Daoy (cell line): Measurements from ENCODE around the gene DVL3. TPM values are rescaled to one million over a fixed set of nuclear protein-coding genes. Genes with fewer than 3 reads are reported as not detected.

Experiments used
- DNase-seq: peaks from one replicate; pipeline ENCODE4 v3.0.0-alpha.2; 2015; ENCODE audit warnings: low read depth
- total RNA-seq: library from RNA; depleted of rRNA; stranded (reverse); fragments of >200 nt; shearing (Covaris generic); gene quantifications from 2 replicates; pipeline ENCODE4 v1.2.3, GENCODE V29; 2014

DVL3 gene
- total RNA-seq, 1 experiment from 2014 or later = 28.1 TPM

- peak; percentile 97 for DNase-seq
Observed at GRCh38 chr3:184176377-184177330, 21.5 kb downstream of the DVL3 start.

GRCh38 chr3:184177331-184177731, 22.2 kb downstream of the DVL3 start:
- no peak for DNase-seq

- no peak for DNase-seq
Observed at GRCh38 chr3:184177767-184178306, 22.7 kb downstream of the DVL3 start.

GRCh38 chr3:184178521-184179138, 23.5 kb downstream of the DVL3 start:
- no peak for DNase-seq

GRCh38 chr3:184180165-184180564, 25.0 kb downstream of the DVL3 start:
- peak; percentile 75 for DNase-seq

GRCh38 chr3:184181596-184181995, 26.4 kb downstream of the DVL3 start:
- DNase-seq = no peak

GRCh38 chr3:184183679-184184078, 28.5 kb downstream of the DVL3 start:
- no peak for DNase-seq

GRCh38 chr3:184184546-184185230, 29.5 kb downstream of the DVL3 start:
- DNase-seq = no peak

GRCh38 chr3:184185461-184186183, 30.4 kb downstream of the DVL3 start:
- DNase-seq = peak; percentile 100

GRCh38 chr3:184186184-184186901, 31.2 kb downstream of the DVL3 start, which contains the start of gene ABCF3:
Gene ABCF3, plus strand, starts transcription at chr3:184186199. Its CDS starts 9 bp downstream, at chr3:184186208.
- DNase-seq = peak; percentile 54

GRCh38 chr3:184186902-184187207, 31.7 kb downstream of the DVL3 start:
- no peak for DNase-seq

- no peak for DNase-seq
Observed at GRCh38 chr3:184188080-184188479, 32.9 kb downstream of the DVL3 start.

GRCh38 chr3:184189421-184189820, 34.2 kb downstream of the DVL3 start:
- no peak for DNase-seq

- no peak for DNase-seq
Observed at GRCh38 chr3:184192889-184193288, 37.7 kb downstream of the DVL3 start.

GRCh38 chr3:184193991-184194539, 38.9 kb downstream of the DVL3 start:
- DNase-seq = no peak

- no peak for DNase-seq
Observed at GRCh38 chr3:184196536-184196935, 41.4 kb downstream of the DVL3 start.

GRCh38 chr3:184198509-184198908, 43.3 kb downstream of the DVL3 start:
- no peak for DNase-seq

- no peak for DNase-seq
Observed at GRCh38 chr3:184200825-184201224, 45.6 kb downstream of the DVL3 start.

- DNase-seq = no peak
Observed at GRCh38 chr3:184203526-184203925, 48.3 kb downstream of the DVL3 start.

- no peak for DNase-seq
Observed at GRCh38 chr3:184209146-184209923, 54.2 kb downstream of the DVL3 start.
